Fibroblast of peridontal ligament (primary cell): ENCODE results near the gene C1orf105.

Source experiments
- DNase-seq: peaks from one replicate; pipeline ENCODE4 v3.0.0-alpha.2; 2010; ENCODE audit errors: extremely low read depth

The C1orf105 gene

GRCh38 chr1:172457479-172458130 is 37.1 kb downstream of the C1orf105 start:
- DNase-seq: no peak

- DNase-seq: no peak
Measured at GRCh38 chr1:172460177-172460576, 39.7 kb downstream of the C1orf105 start.

GRCh38 chr1:172460887-172461315 is 40.4 kb downstream of the C1orf105 start:
- DNase-seq: no peak

- DNase-seq: no peak
Measured at GRCh38 chr1:172465617-172466016, 45.1 kb downstream of the C1orf105 start.

GRCh38 chr1:172466795-172467407 is 46.4 kb downstream of the C1orf105 start:
- no peak for DNase-seq

- no peak for DNase-seq
Measured at GRCh38 chr1:172467446-172467845, 47.0 kb downstream of the C1orf105 start.

GRCh38 chr1:172468296-172468695 is 47.8 kb downstream of the C1orf105 start:
- no peak for DNase-seq

GRCh38 chr1:172469717-172470116 is 49.2 kb downstream of the C1orf105 start:
- no peak for DNase-seq

- no peak for DNase-seq
Measured at GRCh38 chr1:172470149-172470548, 49.7 kb downstream of the C1orf105 start.

GRCh38 chr1:172471666-172472065 is 51.2 kb downstream of the C1orf105 start:
- no peak for DNase-seq

GRCh38 chr1:172472495-172472894 is 52.0 kb downstream of the C1orf105 start:
- DNase-seq: no peak

GRCh38 chr1:172473302-172473701 is 52.8 kb downstream of the C1orf105 start:
- DNase-seq: no peak

GRCh38 chr1:172473842-172474241 is 53.4 kb downstream of the C1orf105 start:
- DNase-seq: no peak

GRCh38 chr1:172476218-172476811 is 55.8 kb downstream of the C1orf105 start:
- no peak for DNase-seq

GRCh38 chr1:172477216-172477615 is 56.7 kb downstream of the C1orf105 start:
- no peak for DNase-seq

- no peak for DNase-seq
Measured at GRCh38 chr1:172477741-172478140, 57.3 kb downstream of the C1orf105 start.

- no peak for DNase-seq
Measured at GRCh38 chr1:172478485-172478884, 58.0 kb downstream of the C1orf105 start.

GRCh38 chr1:172480431-172480830 is 59.9 kb downstream of the C1orf105 start:
- no peak for DNase-seq

- no peak for DNase-seq
Measured at GRCh38 chr1:172482044-172482443, 61.6 kb downstream of the C1orf105 start.

- DNase-seq: no peak
Measured at GRCh38 chr1:172483448-172483847, 63.0 kb downstream of the C1orf105 start.

GRCh38 chr1:172484252-172484651 is 63.8 kb downstream of the C1orf105 start:
- no peak for DNase-seq

GRCh38 chr1:172485626-172486025 is 65.1 kb downstream of the C1orf105 start:
- DNase-seq: no peak

GRCh38 chr1:172486805-172487454 is 66.4 kb downstream of the C1orf105 start:
- DNase-seq: no peak
